Glomerular visceral epithelial cell (primary cell): ENCODE results near the gene SYN1.

Experiments used
- DNase-seq: peaks from one replicate; pipeline ENCODE4 v3.0.0-alpha.2; 2016; ENCODE audit errors: extremely low spot score

Gene SYN1

GRCh38 chrX:47529548-47529947 is 90.1 kb downstream of the SYN1 start:
- DNase-seq = no peak

GRCh38 chrX:47523713-47524166 is 95.9 kb downstream of the SYN1 start:
- no peak for DNase-seq

GRCh38 chrX:47523297-47523696 is 96.4 kb downstream of the SYN1 start:
- peak; percentile 80 for DNase-seq
